22Rv1 (cell line): Measurements from ENCODE around the gene CYP1A1.

Experiments used
- ZFX ChIP-seq: fragments of 450-650 bp; IDR thresholded peaks from 2 replicates; pipeline ENCODE4 v1.6.1; 2017; ENCODE audit warnings: antibody characterized with exemption, borderline replicate concordance
- TF ChIP-seq, protein P1 (sequence below): fragments of 450-650 bp; IDR thresholded peaks from 2 replicates; pipeline ENCODE4 v1.5.1; 2017; ENCODE audit warnings: mild to moderate bottlenecking

DNA sequence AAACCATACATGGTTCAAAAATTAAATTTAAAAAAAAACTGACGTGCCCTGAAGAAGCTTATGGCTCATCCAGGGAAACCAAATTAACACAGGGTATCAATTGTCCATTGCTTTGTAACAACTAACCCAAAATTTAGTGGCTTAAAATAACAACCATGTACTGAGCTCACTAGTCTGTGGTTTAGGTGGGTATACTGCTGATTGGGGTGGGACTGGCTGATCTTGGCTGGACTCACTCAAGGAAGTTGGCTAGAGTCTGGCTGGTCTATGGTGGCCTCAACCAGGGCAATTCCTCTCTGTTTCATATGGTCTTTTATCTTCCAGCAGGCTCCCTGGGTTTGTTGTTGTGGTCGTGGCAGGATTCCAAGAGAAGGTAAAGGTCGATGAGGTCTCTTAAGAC lies 15.4 kb downstream of the CYP1A1 start:
- TF ChIP-seq, protein P1, sequence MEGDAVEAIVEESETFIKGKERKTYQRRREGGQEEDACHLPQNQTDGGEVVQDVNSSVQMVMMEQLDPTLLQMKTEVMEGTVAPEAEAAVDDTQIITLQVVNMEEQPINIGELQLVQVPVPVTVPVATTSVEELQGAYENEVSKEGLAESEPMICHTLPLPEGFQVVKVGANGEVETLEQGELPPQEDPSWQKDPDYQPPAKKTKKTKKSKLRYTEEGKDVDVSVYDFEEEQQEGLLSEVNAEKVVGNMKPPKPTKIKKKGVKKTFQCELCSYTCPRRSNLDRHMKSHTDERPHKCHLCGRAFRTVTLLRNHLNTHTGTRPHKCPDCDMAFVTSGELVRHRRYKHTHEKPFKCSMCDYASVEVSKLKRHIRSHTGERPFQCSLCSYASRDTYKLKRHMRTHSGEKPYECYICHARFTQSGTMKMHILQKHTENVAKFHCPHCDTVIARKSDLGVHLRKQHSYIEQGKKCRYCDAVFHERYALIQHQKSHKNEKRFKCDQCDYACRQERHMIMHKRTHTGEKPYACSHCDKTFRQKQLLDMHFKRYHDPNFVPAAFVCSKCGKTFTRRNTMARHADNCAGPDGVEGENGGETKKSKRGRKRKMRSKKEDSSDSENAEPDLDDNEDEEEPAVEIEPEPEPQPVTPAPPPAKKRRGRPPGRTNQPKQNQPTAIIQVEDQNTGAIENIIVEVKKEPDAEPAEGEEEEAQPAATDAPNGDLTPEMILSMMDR: no peak
- no peak for TF ChIP-seq ZFX
